HepG2 (cell line): Measurements from ENCODE around the gene GNAI2. TPM values are rescaled to one million over a fixed set of nuclear protein-coding genes. Genes with fewer than 3 reads are reported as not detected.
A peak's percentile ranks its signal among the peaks of the same experiment; 100 is the strongest.

Source experiments
- DRAP1 ChIP-seq: IDR thresholded peaks from 2 replicates; pipeline ENCODE4 v1.6.1; 2016; ENCODE audit warnings: missing genetic modification reagents, missing compliant biosample characterization
- GLMP ChIP-seq: sonication (generic); formaldehyde crosslinking; IDR thresholded peaks from 2 replicates; pipeline ENCODE4 v1.9.0; 2021; ENCODE audit warnings: missing genetic modification reagents, mild to moderate bottlenecking, borderline replicate concordance
- HDAC2 ChIP-seq: sonication (generic); formaldehyde crosslinking; IDR thresholded peaks from 2 replicates; pipeline ENCODE4 v1.4.0; 2020; ENCODE audit warnings: missing genetic modification reagents
- JUNB ChIP-seq: sonication (generic); formaldehyde crosslinking; IDR thresholded peaks from 2 replicates; pipeline ENCODE4 v1.8.0; 2022; ENCODE audit warnings: missing genetic modification reagents, mild to moderate bottlenecking, borderline replicate concordance
- KMT2A ChIP-seq: sonication (generic); formaldehyde crosslinking; IDR thresholded peaks from 2 replicates; pipeline ENCODE4 v1.4.0; 2020; ENCODE audit warnings: missing genetic modification reagents
- MLXIP ChIP-seq: sonication (generic); formaldehyde crosslinking; IDR thresholded peaks from 2 replicates; pipeline ENCODE4 v1.9.0; 2021; ENCODE audit warnings: missing genetic modification reagents, borderline replicate concordance
- PAWR ChIP-seq: sonication (generic); formaldehyde crosslinking; IDR thresholded peaks from 2 replicates; pipeline ENCODE4 v1.4.0; 2020; ENCODE audit warnings: missing genetic modification reagents, mild to moderate bottlenecking, borderline replicate concordance
- PRDM15 ChIP-seq: sonication (generic); formaldehyde crosslinking; IDR thresholded peaks from 2 replicates; pipeline ENCODE4 v1.4.0; 2020; ENCODE audit warnings: missing genetic modification reagents
- REPIN1 ChIP-seq: sonication (generic); formaldehyde crosslinking; IDR thresholded peaks from 2 replicates; pipeline ENCODE4 v1.8.0; 2022; ENCODE audit warnings: missing genetic modification reagents, low read depth, mild to moderate bottlenecking, borderline replicate concordance
- REXO4 ChIP-seq: sonication (generic); formaldehyde crosslinking; IDR thresholded peaks from 2 replicates; pipeline ENCODE4 v1.8.0; 2022; ENCODE audit warnings: missing genetic modification reagents, mild to moderate bottlenecking, borderline replicate concordance
- RFXANK ChIP-seq: IDR thresholded peaks from 2 replicates; pipeline ENCODE4 v1.6.1; 2016
- SCMH1 ChIP-seq: sonication (generic); formaldehyde crosslinking; IDR thresholded peaks from 2 replicates; pipeline ENCODE4 v1.9.0; 2021; ENCODE audit warnings: missing genetic modification reagents, mild to moderate bottlenecking, borderline replicate concordance
- STAT5B ChIP-seq: sonication (generic); formaldehyde crosslinking; IDR thresholded peaks from 2 replicates; pipeline ENCODE4 v1.4.0; 2020; ENCODE audit warnings: missing genetic modification reagents
- TCF7 ChIP-seq: sonication (generic); IDR thresholded peaks from 2 replicates; pipeline ENCODE4 v1.6.1; 2016; ENCODE audit warnings: antibody characterized with exemption, low read depth
- TEF ChIP-seq: sonication (generic); formaldehyde crosslinking; IDR thresholded peaks from 2 replicates; pipeline ENCODE4 v1.5.0; 2020; ENCODE audit warnings: missing genetic modification reagents
- ZC3H13 ChIP-seq: sonication (generic); formaldehyde crosslinking; IDR thresholded peaks from 2 replicates; pipeline ENCODE4 v1.8.1; 2023; ENCODE audit warnings: mild to moderate bottlenecking, missing genetic modification reagents, moderate library complexity
- ZNF354B ChIP-seq: sonication (generic); formaldehyde crosslinking; IDR thresholded peaks from 2 replicates; pipeline ENCODE4 v1.8.0; 2022; ENCODE audit warnings: mild to moderate bottlenecking, missing genetic modification reagents
- ZNF552 ChIP-seq: sonication (generic); formaldehyde crosslinking; IDR thresholded peaks from 2 replicates; pipeline ENCODE4 v1.9.0; 2022; ENCODE audit warnings: missing genetic modification reagents, mild to moderate bottlenecking, borderline replicate concordance
- ZNF660 ChIP-seq: sonication (generic); formaldehyde crosslinking; IDR thresholded peaks from 2 replicates; pipeline ENCODE4 v1.5.1; 2020; ENCODE audit warnings: mild to moderate bottlenecking, low read depth, missing genetic modification reagents, borderline replicate concordance
- ZNF670 ChIP-seq: sonication (generic); formaldehyde crosslinking; IDR thresholded peaks from 2 replicates; pipeline ENCODE4 v1.8.0; 2022; ENCODE audit warnings: mild to moderate bottlenecking, missing genetic modification reagents, borderline replicate concordance
- ZNF746 ChIP-seq: sonication (generic); formaldehyde crosslinking; IDR thresholded peaks from 2 replicates; pipeline ENCODE4 v1.8.0; 2022; ENCODE audit warnings: mild to moderate bottlenecking, missing genetic modification reagents
- polyA plus RNA-seq, 8 experiments: library from polyadenylated mRNA; depleted of rRNA in 3 of 8; stranded (reverse) in 7 of 8; unstranded in 1 of 8; fragments of >200 nt; fragmentation: Illumina TruSeq in 4 of 8; extraction: Trizol in 4 of 8; gene quantifications; 2 replicates each; pipeline versions ENCODE4 v1.2.1 to v1.2.3, GENCODE V29; 2011 to 2016; ENCODE audit warnings: low read depth in 4 of 8, missing spikeins in 1 of 8, mixed read lengths in 1 of 8; ENCODE audit not compliant: insufficient read depth in 1 of 8
- total RNA-seq, 5 experiments: library from RNA; depleted of rRNA; stranded (reverse); fragments of >200 nt; fragmentation: Illumina TruSeq; extraction: Trizol; gene quantifications; 2 replicates each; pipeline ENCODE4 v1.2.3, GENCODE V29; 2016; ENCODE audit warnings: low read depth in 1 of 5

The GNAI2 gene
- total and polyA plus RNA-seq, 2 of the 13 experiments (the other 11 are each of a cell fraction or from before 2014, with no cell fraction given): 51.1 to 66.2 TPM

- no peak; the same call in 1 of the 2 replicates for TF ChIP-seq REXO4 (CRISPR knock-in tag)
- peak; percentile 12; the same call in 1 of the 2 replicates for TF ChIP-seq MLXIP (CRISPR knock-in tag)
- TF ChIP-seq TEF (CRISPR knock-in tag): no peak
- TF ChIP-seq DRAP1: peak; percentile 74
- peak; percentile 88 for TF ChIP-seq REPIN1
- TF ChIP-seq ZNF660 (CRISPR knock-in tag): no peak
- TF ChIP-seq ZNF552 (CRISPR knock-in tag): peak; percentile 70; the same call in 1 of the 2 replicates
- TF ChIP-seq ZNF746 (CRISPR knock-in tag): peak; percentile 97
- TF ChIP-seq SCMH1: no peak
- TF ChIP-seq JUNB: peak; percentile 61; the same call in 1 of the 2 replicates
- peak; percentile 86 for TF ChIP-seq HDAC2 (CRISPR knock-in tag)
- no peak for TF ChIP-seq PAWR (CRISPR knock-in tag)
- no peak for TF ChIP-seq RFXANK
- TF ChIP-seq ZNF670 (CRISPR knock-in tag): peak; percentile 73; the same call in 1 of the 2 replicates
- no peak for TF ChIP-seq KMT2A
- peak; percentile 82; the same call in 1 of the 2 replicates for TF ChIP-seq ZC3H13
- peak; percentile 66 for TF ChIP-seq PRDM15 (CRISPR knock-in tag)
- TF ChIP-seq ZNF354B (CRISPR knock-in tag): peak; percentile 95
- no peak for TF ChIP-seq GLMP
- no peak for TF ChIP-seq STAT5B (CRISPR knock-in tag)
- TF ChIP-seq TCF7: no peak
Observed at GRCh38 chr3:50195501-50196252, 40.3 kb upstream of the GNAI2 start (continued).
